ENCODE data around the gene TFR2.

DNA sequence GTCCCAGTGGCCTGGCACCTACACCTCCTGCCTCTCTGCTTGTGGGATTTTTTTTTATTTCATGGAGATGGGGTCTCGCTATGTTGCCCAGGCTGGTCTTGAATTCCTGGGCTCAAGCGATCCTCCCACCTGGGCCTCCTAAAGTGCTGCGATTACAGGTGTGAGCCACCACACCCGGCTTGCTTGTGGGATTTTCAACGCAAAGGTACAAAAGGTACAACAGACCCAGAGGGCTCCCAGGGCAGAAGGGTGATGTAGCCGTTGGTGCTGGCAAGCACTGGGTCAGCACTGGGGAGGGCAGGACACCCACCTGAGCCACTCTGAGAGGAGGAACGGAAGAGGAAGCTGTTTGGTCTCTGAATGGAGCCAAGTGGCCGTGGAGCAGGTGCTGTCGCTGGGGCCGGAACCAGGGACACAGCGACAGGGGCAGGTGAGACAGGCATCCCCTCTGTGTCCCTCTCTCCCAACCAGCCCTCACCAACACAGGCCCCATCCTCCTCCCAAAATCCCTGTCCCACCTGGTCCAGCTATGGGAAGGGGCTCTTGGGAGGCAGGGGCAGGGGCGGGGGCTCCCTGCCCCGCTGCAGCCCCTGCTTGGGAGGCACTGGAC is 64.9 kb downstream of the TFR2 start:
- TF ChIP-seq U2AF1 (optimal IDR thresholded peaks at IDR 0.05; ENCODE audit: low read depth, low read length) (no peak), FOXK2 (IDR thresholded peaks at IDR 0.05) (no peak), BRCA1 (CRISPR knock-in tag; IDR thresholded peaks at IDR 0.05) (no peak), ZFP1 (CRISPR knock-in tag; IDR thresholded peaks at IDR 0.05) (no peak), SUZ12 (IDR thresholded peaks at IDR 0.05; ENCODE audit: low read depth, low read length) (no peak), CHD2 (IDR thresholded peaks at IDR 0.05; ENCODE audit: low read depth, low read length) (0 out of 2 replicates have a peak, but pooled peaks have one; percentile 26), NCOA5 (CRISPR knock-in tag; IDR thresholded peaks at IDR 0.05) (no peak), CTCF (CRISPR knock-in tag; IDR thresholded peaks at IDR 0.05) (no peak), POLR2AphosphoS5 (IDR thresholded peaks at IDR 0.05; ENCODE audit: low read depth, low read length) (no peak), EZH2 (conservative IDR thresholded peaks at IDR 0.05; ENCODE audit: low read depth, low read length) (no peak), FOXA1 (IDR thresholded peaks at IDR 0.05) (no peak), FOXA1 (CRISPR knock-in tag; IDR thresholded peaks at IDR 0.05) (no peak), GTF3A (CRISPR knock-in tag; conservative IDR thresholded peaks at IDR 0.05) (no peak)
- TF ChIP-seq, protein P1, sequence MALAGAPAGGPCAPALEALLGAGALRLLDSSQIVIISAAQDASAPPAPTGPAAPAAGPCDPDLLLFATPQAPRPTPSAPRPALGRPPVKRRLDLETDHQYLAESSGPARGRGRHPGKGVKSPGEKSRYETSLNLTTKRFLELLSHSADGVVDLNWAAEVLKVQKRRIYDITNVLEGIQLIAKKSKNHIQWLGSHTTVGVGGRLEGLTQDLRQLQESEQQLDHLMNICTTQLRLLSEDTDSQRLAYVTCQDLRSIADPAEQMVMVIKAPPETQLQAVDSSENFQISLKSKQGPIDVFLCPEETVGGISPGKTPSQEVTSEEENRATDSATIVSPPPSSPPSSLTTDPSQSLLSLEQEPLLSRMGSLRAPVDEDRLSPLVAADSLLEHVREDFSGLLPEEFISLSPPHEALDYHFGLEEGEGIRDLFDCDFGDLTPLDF (CRISPR knock-in tag; IDR thresholded peaks at IDR 0.05) = no peak
